Stimulated activated CD4-positive, alpha-beta T cell treated with anti-CD3 and anti-CD28 coated beads, Interleukin-15, amount 100 ng/mL, for 48 hours (primary cell): Measurements from ENCODE around the gene BIN2.
A peak's percentile ranks its signal among the peaks of the same experiment; 100 is the strongest.

ENCODE experiments used
- DNase-seq, 2 donors: peaks; one replicate each; pipeline ENCODE4 v3.0.0-alpha.2; 2020; ENCODE audit warnings: low read depth in 2 of 2

The BIN2 gene

DNA sequence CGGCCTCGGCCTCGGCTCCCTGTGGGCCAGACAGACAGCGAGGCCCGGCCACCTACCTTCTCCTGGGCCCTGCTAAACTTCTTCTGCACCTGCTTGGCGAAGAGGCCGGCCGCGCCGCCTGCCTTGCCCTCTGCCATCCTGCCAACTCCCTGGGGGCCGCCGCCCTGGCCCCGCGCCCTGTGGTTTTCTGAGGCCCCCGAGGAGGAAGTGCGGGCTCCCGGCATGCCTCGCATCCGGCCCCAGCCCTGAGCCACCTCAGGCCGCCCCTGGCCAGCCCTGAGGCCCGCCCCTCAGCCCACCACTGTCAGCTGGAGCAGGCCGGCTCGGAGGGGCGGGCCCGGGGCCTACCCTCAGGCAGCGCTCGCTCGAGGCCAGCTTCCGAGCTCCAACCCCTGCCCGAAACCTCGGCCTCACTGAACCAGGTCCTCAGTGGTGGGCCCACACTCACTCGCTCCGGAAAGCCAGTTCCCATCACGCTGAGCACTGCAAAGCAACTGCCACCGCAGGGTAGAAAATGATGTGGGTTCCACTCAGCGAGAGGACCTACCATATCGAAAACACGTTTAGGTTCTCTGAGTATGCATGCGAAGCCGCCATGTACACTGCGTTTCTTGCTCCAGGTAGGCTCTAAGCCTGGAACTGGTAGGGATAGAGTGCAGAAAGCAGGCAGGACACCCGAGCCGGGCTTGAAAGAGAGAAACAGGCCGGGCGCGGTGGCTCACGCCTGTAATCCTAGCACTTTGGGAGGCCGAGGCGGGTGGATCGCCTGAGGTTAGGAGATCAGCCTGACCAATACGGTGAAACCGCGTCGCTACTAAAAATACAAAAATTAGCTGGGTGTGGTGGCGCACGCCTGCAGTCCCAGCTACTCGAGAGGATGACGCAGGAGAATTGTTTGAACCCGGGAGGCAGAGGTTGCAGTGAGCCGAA is at the start of gene BIN2:
Gene BIN2 (minus strand): TSS at position 209 of the 930 bp plus-strand sequence. CDS start 72 bp downstream, at position 137.
- peak; percentile 28 to 65 for DNase-seq

GRCh38 chr12:51373187-51373586 is 49.2 kb upstream of the BIN2 start:
- no peak for DNase-seq

- DNase-seq = no peak
These were observed 48.0 kb upstream of the BIN2 start for GRCh38 chr12:51372021-51372420.

- no peak for DNase-seq
These were observed 47.5 kb upstream of the BIN2 start for GRCh38 chr12:51371295-51371953.

- no peak for DNase-seq
These were observed 46.7 kb upstream of the BIN2 start for GRCh38 chr12:51370667-51371066.

DNA sequence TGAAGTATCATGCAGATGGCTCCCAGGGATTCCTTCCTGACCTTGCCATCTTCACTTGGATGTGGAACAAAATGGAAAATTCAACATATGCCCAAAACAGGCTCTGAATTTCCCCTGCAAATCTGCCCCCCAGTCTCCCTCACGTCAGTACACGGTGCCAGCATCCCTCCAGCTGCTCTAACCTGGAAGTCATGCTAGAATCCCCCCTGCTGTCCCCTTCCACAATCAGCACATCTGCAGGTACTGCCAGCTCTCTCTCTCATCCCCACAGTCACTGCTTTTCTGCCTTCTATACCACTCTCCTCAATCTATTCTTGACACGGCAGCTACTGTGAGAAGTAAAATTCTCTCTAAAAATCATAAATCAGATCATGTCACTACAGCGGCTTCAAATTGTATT is 45.6 kb upstream of the BIN2 start:
- no peak for DNase-seq

DNA sequence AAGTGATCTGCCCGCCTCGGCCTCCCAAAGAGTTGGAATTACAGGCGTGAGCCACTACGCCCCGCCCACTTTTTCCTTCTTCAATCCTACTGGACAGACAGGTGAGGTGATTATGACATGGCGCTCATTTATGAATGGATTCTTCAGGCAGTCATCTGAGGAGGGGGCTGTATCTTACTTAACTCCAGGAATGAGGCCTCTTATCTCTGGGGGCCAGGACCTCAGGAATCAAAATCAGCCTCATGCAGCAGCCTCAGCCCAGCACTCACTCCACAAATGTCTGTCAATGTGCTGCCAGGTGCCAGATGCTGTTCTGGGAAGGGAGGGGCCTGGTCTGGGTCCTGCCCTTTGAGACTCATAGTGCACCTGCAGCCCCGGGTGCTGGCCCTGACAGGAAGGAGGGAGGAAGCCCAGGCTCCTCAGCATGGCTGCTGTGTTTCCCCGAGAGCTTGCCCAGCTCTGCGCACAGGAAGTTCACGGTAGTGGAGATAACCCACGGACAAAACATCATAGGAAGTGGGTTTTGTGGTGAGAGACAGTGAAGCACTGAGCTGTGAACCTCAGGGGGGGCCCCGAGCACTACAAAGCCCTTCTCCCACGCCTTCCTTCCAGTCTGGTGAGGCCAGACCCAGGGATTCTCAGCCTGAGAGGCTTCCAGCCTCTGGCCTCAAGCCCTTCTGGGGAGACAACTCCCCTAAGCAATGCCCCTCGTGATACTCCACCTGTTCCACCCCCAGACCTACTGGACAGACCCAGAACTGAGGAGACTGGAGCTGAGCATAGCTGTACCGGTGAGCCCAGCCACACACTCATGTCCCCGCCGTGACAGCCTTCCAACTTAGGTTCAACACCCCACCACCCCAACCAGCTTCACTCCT is 44.9 kb upstream of the BIN2 start:
- peak; percentile 77 to 84 for DNase-seq

- no peak for DNase-seq
These were observed 41.3 kb upstream of the BIN2 start for GRCh38 chr12:51365276-51365675.

- no peak for DNase-seq
These were observed 40.0 kb upstream of the BIN2 start for GRCh38 chr12:51364001-51364400.

DNA sequence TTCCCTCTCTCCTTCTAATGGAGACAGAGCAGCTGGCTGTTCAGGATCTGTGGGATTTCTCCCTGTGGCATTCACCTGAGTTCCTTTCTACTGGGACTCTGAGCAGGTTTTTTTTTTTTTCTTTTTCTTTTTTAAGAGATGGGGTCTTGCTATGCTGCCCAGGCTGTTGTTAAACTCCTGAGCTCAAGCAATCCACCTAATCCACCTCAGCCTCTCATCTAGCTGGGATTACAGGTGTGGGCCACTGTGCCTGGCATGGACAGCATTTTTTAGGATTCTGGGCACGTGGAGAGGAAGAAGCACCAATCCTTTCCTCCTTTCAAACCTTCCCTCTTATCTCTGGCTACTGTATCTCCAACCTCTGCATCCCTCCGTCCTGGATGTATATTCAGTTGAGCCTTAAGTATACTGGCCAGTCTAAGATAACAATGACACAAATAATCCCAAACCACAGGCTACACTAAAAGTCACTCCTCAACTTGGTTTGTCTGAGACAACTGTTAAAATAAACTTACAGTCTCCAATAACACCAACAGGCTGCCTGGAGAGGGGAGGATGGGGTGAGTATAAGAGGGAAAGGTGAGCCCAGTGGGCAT is 38.9 kb upstream of the BIN2 start:
- no peak for DNase-seq

GRCh38 chr12:51362307-51362706 is 38.3 kb upstream of the BIN2 start:
- DNase-seq = no peak

- DNase-seq = no peak
These were observed 37.4 kb upstream of the BIN2 start for GRCh38 chr12:51361161-51362016.

- no peak for DNase-seq
These were observed 36.3 kb upstream of the BIN2 start for GRCh38 chr12:51360315-51360714.

DNA sequence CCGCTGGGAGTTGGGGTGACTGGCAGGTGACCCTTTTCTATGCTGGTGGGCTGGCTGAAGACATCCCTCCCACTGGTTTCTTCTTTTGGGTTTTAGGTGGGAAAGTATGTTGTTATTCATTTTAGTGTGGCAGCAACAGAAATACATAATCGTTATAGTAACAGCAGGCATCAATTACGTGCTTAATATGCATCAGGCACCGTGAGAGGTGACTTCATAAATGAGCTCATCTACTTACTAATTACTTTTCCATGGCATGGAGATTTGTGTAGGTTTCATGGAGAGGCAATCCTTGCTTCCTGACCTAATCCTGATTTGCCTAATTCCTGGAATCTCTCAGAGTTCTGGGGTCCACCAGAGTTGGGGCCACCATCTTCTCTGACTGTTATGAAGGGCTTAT is 35.9 kb upstream of the BIN2 start:
- no peak for DNase-seq

- DNase-seq = no peak
These were observed 34.5 kb upstream of the BIN2 start for GRCh38 chr12:51358496-51358895.

DNA sequence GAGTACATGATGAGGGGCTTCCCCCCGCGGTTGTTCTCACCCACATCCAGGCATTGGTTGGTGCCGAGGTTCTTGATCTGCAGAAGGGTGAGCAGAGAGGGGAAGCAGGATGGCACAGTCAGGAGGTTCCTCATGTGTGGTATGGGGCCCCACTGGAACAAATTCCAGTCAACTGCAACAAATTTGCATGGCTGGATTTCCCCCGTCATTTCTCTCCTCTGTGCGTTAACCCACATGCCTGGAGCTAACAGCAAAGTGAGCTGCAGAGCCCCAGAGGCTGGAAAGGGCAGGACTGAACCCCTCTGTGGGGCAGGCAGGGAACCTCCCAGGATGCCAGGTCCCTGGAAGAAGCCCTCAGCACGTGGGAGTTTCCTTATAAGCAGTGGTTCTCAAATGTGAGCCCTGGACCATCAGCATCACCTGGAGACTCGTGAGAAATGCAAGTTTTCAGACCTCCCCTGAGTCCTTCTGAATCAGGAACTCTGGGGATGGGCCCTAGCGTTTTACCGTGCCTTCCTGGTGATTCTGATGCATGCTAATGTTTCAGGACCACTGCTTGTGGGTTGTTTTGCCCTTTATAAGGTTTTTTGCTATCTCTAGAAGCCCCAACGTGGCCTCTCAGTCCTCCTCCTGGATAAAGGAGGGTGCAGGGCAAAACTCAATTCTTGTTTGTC is 33.5 kb upstream of the BIN2 start:
- DNase-seq = no peak

DNA sequence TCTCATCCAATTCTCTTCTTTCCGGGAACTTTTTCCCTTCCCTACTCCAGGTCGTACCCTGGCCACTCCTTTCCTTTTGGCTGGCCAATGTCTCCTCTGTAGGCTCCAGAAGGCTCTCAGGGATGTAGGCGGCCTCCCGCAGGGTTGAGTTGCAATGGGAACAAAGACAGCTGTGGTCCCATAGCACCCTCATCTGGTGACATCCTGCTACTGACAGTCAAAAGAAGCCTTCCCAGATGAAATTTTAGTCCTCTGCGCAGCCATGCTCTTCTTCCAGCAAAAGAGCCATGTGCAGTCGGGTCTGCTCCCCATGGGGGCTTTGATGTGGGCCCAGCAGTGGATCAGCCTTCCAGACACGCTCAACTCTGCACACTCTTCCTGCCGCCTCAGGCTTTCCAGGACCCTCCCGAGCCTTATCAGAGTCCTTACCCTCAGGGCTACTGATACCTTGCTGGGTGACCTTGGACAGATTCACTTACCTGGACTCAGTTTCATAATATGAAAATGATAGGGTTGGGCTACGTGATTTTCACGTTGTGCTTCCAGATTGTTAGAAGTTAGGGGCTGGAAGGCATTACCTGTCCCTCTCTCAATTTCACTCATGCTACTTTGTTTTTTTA is 28.0 kb upstream of the BIN2 start:
- DNase-seq = peak in 1 of 2 donors; percentile 25

DNA sequence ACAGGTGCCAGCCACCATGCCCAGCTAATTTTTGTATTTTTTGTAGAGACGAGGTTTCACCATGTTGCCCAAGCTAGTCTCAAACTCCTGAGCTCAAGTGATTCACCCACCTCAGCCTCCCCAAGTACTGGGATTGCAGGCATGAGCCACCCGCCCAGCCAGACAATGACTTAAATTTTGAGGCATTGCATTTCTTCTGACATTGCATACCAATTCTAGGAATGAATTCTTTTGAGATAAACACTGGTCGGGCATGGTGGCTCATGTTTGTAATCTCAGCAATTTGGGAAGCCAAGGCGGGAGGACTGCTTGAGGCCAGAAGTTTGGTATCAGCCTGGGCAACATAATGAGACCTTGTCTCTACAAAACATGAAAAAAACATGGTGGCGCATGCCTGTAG is 25.1 kb upstream of the BIN2 start:
- DNase-seq = no peak

DNA sequence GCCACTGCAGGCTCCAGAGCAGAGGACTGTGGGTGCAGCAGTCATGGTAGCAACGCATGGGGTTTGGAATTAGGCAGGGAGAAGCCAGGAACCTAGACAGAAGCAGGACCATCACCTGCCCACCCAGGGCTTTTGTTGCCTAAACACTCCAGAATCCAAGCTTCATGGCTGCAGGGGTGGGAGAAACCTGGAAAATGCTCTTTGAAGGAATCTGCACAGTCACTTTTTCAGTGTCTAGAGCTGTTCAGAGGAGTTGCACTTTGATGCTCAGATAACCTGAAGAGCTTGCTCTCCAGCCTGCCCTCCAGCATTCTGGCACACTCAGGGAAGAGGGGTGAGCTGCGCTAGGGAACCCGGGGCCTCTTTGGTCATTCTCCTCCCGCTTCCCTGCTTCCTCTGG is 24.1 kb upstream of the BIN2 start:
- DNase-seq = no peak

- DNase-seq = no peak
These were observed 22.6 kb upstream of the BIN2 start, which contains the start of gene CELA1 for GRCh38 chr12:51346581-51346980. Gene CELA1, minus strand, starts transcription at chr12:51346679. Its CDS starts 41 bp downstream, at chr12:51346638.
